NCI-H1930 (cell line): ENCODE results near the gene AP3B2.

Experiments used
- DNase-seq, 2 experiments: peaks; one replicate each; lab custom pipeline; 2025; lab: John Stamatoyannopoulos, UW

AP3B2 gene

GRCh38 chr15:82698711-82699345 is 10.8 kb downstream of the AP3B2 start:
- no peak for DNase-seq

GRCh38 chr15:82697735-82698407 is 11.8 kb downstream of the AP3B2 start:
- DNase-seq, result no peak

GRCh38 chr15:82692171-82692570 is 17.5 kb downstream of the AP3B2 start:
- no peak for DNase-seq

GRCh38 chr15:82689147-82689546 is 20.5 kb downstream of the AP3B2 start:
- no peak for DNase-seq

- DNase-seq, result no peak
Observed at GRCh38 chr15:82688691-82689090, 21.0 kb downstream of the AP3B2 start.

GRCh38 chr15:82681371-82681770 is 28.3 kb downstream of the AP3B2 start:
- no peak for DNase-seq

- DNase-seq, result peak; percentile 69 to 88
Observed at GRCh38 chr15:82680200-82681102, 29.2 kb downstream of the AP3B2 start.

GRCh38 chr15:82679626-82680199 is 30.0 kb downstream of the AP3B2 start:
- no peak for DNase-seq

GRCh38 chr15:82677720-82678323 is 31.9 kb downstream of the AP3B2 start:
- no peak for DNase-seq

- DNase-seq, result no peak
Observed at GRCh38 chr15:82674873-82675272, 34.8 kb downstream of the AP3B2 start.

GRCh38 chr15:82670699-82671098 is 39.0 kb downstream of the AP3B2 start:
- DNase-seq, result no peak

- no peak for DNase-seq
Observed at GRCh38 chr15:82666606-82667005, 43.1 kb downstream of the AP3B2 start.

- no peak for DNase-seq
Observed at GRCh38 chr15:82664021-82664420, 45.7 kb downstream of the AP3B2 start.

GRCh38 chr15:82663186-82663600 is 46.5 kb downstream of the AP3B2 start:
- DNase-seq, result no peak

- DNase-seq, result no peak
Observed at GRCh38 chr15:82662641-82663040, 47.0 kb downstream of the AP3B2 start.

GRCh38 chr15:82660378-82660777 is 49.3 kb downstream of the AP3B2 start:
- DNase-seq, result no peak

GRCh38 chr15:82656641-82657266 is 52.9 kb downstream of the AP3B2 start:
- DNase-seq, result no peak

GRCh38 chr15:82655606-82656005 is 54.1 kb downstream of the AP3B2 start:
- no peak for DNase-seq

GRCh38 chr15:82653483-82654168 is 56.0 kb downstream of the AP3B2 start:
- DNase-seq, result no peak

GRCh38 chr15:82651708-82652107 is 58.0 kb downstream of the AP3B2 start:
- DNase-seq, result no peak
